GM18909 (cell line): ENCODE measurements around the gene ATP11A.
A peak's percentile ranks its signal among the peaks of the same experiment; 100 is the strongest.

Experiments used
- ATAC-seq: cut with Tn5 transposase; IDR thresholded peaks from one replicate; pipeline ENCODE4 v1.9.1; 2021; ENCODE audit warnings: mild to moderate bottlenecking; ENCODE audit not compliant: unreplicated experiment, poor library complexity

ATP11A gene

GRCh38 chr13:112755331-112755730 lies 65.5 kb downstream of the ATP11A start:
- ATAC-seq = no peak

GRCh38 chr13:112756081-112756480 lies 66.2 kb downstream of the ATP11A start:
- no peak for ATAC-seq

GRCh38 chr13:112756511-112756966 lies 66.7 kb downstream of the ATP11A start:
- ATAC-seq = no peak

- no peak for ATAC-seq
Measured at GRCh38 chr13:112756967-112757758, 67.3 kb downstream of the ATP11A start.

GRCh38 chr13:112757759-112758086 lies 67.9 kb downstream of the ATP11A start:
- ATAC-seq = no peak

GRCh38 chr13:112759053-112759452 lies 69.2 kb downstream of the ATP11A start:
- ATAC-seq = no peak

- no peak for ATAC-seq
Measured at GRCh38 chr13:112759827-112760226, 70.0 kb downstream of the ATP11A start.

GRCh38 chr13:112760435-112760834 lies 70.6 kb downstream of the ATP11A start:
- no peak for ATAC-seq

GRCh38 chr13:112760931-112761330 lies 71.1 kb downstream of the ATP11A start:
- ATAC-seq = no peak

GRCh38 chr13:112761701-112762689 lies 72.2 kb downstream of the ATP11A start:
- ATAC-seq = no peak

- no peak for ATAC-seq
Measured at GRCh38 chr13:112762690-112763080, 72.8 kb downstream of the ATP11A start.

GRCh38 chr13:112764028-112764427 lies 74.2 kb downstream of the ATP11A start:
- no peak for ATAC-seq

GRCh38 chr13:112764864-112765561 lies 75.2 kb downstream of the ATP11A start:
- ATAC-seq = no peak

GRCh38 chr13:112765731-112766130 lies 75.9 kb downstream of the ATP11A start:
- ATAC-seq = no peak

- ATAC-seq = no peak
Measured at GRCh38 chr13:112766336-112766735, 76.5 kb downstream of the ATP11A start.

GRCh38 chr13:112767506-112768471 lies 78.0 kb downstream of the ATP11A start:
- peak; percentile 76 for ATAC-seq

GRCh38 chr13:112768795-112769481 lies 79.1 kb downstream of the ATP11A start:
- no peak for ATAC-seq

- no peak for ATAC-seq
Measured at GRCh38 chr13:112769615-112770014, 79.8 kb downstream of the ATP11A start.

GRCh38 chr13:112770504-112770903 lies 80.7 kb downstream of the ATP11A start:
- ATAC-seq = no peak
